IPS DF 19.7 (cell line): ENCODE results near the gene RPS6KA2.
"Not testable (repeated sequence)": the region's sequence is repeated elsewhere in the genome, so short reads cannot be mapped to it uniquely, and the experiment has no call there.

Source experiments
- DNase-seq: peaks from one replicate; pipeline ENCODE4 v3.0.0-alpha.2; 2013; ENCODE audit warnings: low read depth, low spot score

RPS6KA2 gene

GRCh38 chr6:166635013-166635970, 8.2 kb upstream of the RPS6KA2 start:
- DNase-seq, result no peak

- DNase-seq, result not testable (repeated sequence)
Measured at GRCh38 chr6:166634581-166634980, 7.5 kb upstream of the RPS6KA2 start.

GRCh38 chr6:166633732-166634535, 6.9 kb upstream of the RPS6KA2 start:
- DNase-seq, result no peak

- DNase-seq, result no peak
Measured at GRCh38 chr6:166632731-166633130, 5.7 kb upstream of the RPS6KA2 start.

GRCh38 chr6:166630462-166630861, 3.4 kb upstream of the RPS6KA2 start:
- no peak for DNase-seq

- DNase-seq, result no peak
Measured at GRCh38 chr6:166629628-166630027, 2.6 kb upstream of the RPS6KA2 start.

DNA sequence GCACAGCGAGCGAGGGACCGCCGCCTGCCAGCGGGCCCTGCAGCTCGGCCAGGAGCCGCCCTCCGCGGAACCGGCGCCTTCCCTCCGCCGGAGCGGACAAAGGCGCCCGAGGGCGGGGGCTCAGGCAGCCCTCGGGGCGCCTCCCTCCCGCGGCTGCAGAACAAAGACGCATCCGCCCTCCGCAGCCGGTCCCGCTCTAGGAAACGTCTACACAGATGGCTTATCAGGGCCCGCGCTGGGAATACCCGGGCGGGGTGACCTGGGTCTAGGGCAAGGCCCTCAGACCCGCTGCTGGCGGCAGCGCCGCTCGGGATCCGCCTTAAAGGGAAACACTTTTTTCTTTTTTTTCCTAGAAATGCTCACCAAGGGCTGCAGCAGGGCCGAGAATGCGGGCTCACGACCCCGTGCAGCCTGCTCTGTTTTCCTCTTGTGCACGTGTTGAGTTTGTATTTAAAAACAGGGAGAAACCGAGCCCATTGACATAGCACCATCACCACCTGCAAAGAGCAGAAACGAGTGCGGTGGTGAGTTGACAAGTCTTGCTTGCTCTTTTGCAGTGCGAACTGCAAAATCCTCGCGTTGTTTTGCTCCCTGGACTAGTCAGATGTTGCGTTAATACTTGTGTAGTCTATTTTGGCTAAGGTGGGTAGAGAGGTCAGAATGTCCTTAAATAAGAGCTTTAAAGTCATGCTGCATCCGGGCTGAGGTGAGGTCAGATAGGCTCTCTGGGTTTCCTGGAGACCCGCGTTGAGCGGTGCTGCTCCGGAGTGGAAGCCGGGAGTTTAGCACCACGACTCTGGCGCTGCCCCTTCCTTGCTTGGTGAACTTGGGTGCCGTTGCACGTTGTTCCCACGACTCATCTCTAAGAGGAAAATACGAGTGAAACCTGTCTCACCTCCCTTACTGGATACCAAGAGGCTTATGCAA, 1.1 kb upstream of the RPS6KA2 start:
- DNase-seq, result no peak

GRCh38 chr6:166626177-166627032, 646 bp downstream of the RPS6KA2 start:
- DNase-seq, result no peak

GRCh38 chr6:166625356-166625755, 1.7 kb downstream of the RPS6KA2 start:
- DNase-seq, result no peak

DNA sequence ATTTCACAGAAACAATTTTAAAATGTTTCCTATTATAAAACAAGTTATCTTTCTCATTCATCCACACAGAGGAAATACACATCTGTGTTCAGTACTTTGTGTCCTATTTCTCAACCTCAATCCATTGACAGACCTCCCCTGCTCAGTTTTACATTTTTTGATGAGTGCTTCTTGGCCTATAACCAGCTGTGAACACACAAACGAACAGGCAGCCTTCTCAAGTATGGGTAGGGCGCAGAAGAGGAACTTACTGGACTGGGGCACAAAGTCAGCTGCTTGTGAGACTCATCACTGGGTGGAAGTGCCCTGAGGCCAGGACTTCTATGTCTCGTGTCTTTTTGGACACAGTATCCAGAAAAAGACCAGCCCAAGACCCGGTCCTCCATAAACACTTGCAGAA, 2.8 kb downstream of the RPS6KA2 start:
- no peak for DNase-seq

- DNase-seq, result no peak
Measured at GRCh38 chr6:166623318-166623717, 3.7 kb downstream of the RPS6KA2 start.

- DNase-seq, result peak; percentile 60
Measured at GRCh38 chr6:166621114-166621540, 5.9 kb downstream of the RPS6KA2 start.

DNA sequence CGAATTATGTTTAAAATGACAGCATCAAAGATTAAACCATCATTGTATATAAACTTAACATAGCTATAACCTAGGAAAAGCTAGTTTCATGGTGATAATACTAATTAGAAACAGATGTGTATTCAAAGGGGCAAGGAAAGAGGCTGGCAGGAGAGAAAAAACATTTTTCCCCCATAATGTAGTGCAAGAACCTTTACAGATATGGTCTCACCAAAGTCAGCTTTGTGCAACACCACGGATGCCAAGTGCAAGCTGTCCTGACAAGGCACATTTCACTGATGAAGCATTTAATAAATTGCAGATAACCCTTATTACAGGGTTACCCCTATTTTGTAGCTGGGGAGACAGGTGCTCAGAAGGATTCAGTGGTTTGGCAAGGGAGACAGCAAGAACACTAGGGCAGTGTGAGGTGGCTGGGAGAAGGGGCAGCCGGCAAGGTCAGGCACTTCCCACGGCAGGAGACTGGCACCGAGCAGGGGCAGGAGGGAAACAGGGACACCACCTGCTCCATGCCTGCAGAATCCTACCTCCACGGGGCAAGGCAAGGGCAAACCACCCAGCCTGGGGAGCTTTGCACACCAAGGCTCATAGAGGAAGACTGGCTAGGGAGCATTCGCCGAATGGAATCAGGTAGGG, 6.5 kb downstream of the RPS6KA2 start:
- DNase-seq, result no peak

DNA sequence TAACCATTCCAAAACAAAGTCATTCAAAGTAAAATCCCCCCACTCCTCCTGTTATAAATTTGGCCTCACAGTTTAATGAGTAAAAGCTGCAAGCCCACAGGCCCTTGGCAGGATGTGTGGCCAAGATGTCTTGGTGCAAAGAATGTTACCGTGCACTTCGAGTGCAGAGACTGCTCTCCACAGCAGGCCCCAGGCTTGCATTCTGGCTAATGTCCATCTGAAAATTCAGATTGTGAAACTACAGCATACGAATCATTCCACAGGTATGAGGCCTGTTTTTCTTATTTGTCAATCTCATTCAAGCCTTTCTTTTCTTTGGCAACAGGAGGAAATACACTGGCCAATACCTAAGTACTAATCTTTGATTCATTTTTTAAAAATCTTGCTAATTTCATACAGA, 7.1 kb downstream of the RPS6KA2 start:
- no peak for DNase-seq

GRCh38 chr6:166618866-166619761, 7.9 kb downstream of the RPS6KA2 start:
- no peak for DNase-seq

GRCh38 chr6:166618251-166618650, 8.8 kb downstream of the RPS6KA2 start:
- DNase-seq, result no peak

GRCh38 chr6:166617359-166617758, 9.7 kb downstream of the RPS6KA2 start:
- no peak for DNase-seq

GRCh38 chr6:166616261-166617238, 10.5 kb downstream of the RPS6KA2 start:
- no peak for DNase-seq
